Astrocyte of the cerebellum (primary cell): ENCODE measurements around the gene ADAM17.
"Not testable (repeated sequence)": the region's sequence is repeated elsewhere in the genome, so short reads cannot be mapped to it uniquely, and the experiment has no call there.

Experiments used
- DNase-seq: peaks from one replicate; pipeline ENCODE4 v3.0.0-alpha.2; 2011; ENCODE audit warnings: low read depth
- H3K4me3 ChIP-seq: 2 replicates; pipeline ENCODE4 v1.5.1; 2011; ENCODE audit warnings: mild to moderate bottlenecking, low read depth, low read length, moderate library complexity
- CTCF ChIP-seq: IDR thresholded peaks from 2 replicates; pipeline ENCODE4 v1.5.1; 2012; ENCODE audit warnings: low read length, low read depth, moderate library complexity, mild to moderate bottlenecking; ENCODE audit errors: missing control alignments
- in situ Hi-C: cut with HindIII; loops from 2 replicates; pipeline ENCODE4 v1.10.0; 2017; ENCODE audit warnings: low sequenced_read_pairs

The ADAM17 gene

GRCh38 chr2:9565436-9566153 is 10.0 kb upstream of the ADAM17 start:
- no peak for TF ChIP-seq CTCF
- peak; percentile 93 for DNase-seq
- in situ Hi-C loops = no loop called here
- H3K4me3 ChIP-seq = peak overlapping the region; percentile 9

- DNase-seq = no peak
- in situ Hi-C loops = no loop called here
- no peak overlapping the region for H3K4me3 ChIP-seq
- no peak for TF ChIP-seq CTCF
Observed at GRCh38 chr2:9560628-9561027, 5.0 kb upstream of the ADAM17 start.

- H3K4me3 ChIP-seq = no peak overlapping the region
- in situ Hi-C loops = no loop called here
- DNase-seq = peak; percentile 96
- no peak for TF ChIP-seq CTCF
Observed at GRCh38 chr2:9558948-9559381, 3.3 kb upstream of the ADAM17 start.

GRCh38 chr2:9556121-9556743 is 602 bp upstream of the ADAM17 start:
- peak overlapping the region; percentile 88 for H3K4me3 ChIP-seq
- TF ChIP-seq CTCF = no peak
- in situ Hi-C loops = no loop called here
- DNase-seq = no peak

GRCh38 chr2:9554921-9555296 is 721 bp downstream of the ADAM17 start:
- in situ Hi-C loops = no loop called here
- TF ChIP-seq CTCF = no peak
- peak overlapping the region; percentile 88 for H3K4me3 ChIP-seq
- peak; percentile 73 for DNase-seq

- DNase-seq = no peak
- no peak for TF ChIP-seq CTCF
- peak overlapping the region; percentile 3 for H3K4me3 ChIP-seq
- in situ Hi-C loops = no loop called here
Observed at GRCh38 chr2:9552219-9553178, 3.1 kb downstream of the ADAM17 start.

- in situ Hi-C loops, DNase-seq, H3K4me3 ChIP-seq: not testable (repeated sequence)
Observed at GRCh38 chr2:9550859-9551391, 4.7 kb downstream of the ADAM17 start.
